HG03280 (cell line): ENCODE data around the gene FUT4.
A peak's percentile ranks its signal among the peaks of the same experiment; 100 is the strongest.
"Not testable (repeated sequence)": the region's sequence is repeated elsewhere in the genome, so short reads cannot be mapped to it uniquely, and the experiment has no call there.

Experiments
- ATAC-seq: cut with Tn5 transposase; IDR thresholded peaks from one replicate; pipeline ENCODE4 v1.9.1; 2021; ENCODE audit warnings: mild to moderate bottlenecking, moderate library complexity; ENCODE audit not compliant: unreplicated experiment

Gene FUT4, protein sequence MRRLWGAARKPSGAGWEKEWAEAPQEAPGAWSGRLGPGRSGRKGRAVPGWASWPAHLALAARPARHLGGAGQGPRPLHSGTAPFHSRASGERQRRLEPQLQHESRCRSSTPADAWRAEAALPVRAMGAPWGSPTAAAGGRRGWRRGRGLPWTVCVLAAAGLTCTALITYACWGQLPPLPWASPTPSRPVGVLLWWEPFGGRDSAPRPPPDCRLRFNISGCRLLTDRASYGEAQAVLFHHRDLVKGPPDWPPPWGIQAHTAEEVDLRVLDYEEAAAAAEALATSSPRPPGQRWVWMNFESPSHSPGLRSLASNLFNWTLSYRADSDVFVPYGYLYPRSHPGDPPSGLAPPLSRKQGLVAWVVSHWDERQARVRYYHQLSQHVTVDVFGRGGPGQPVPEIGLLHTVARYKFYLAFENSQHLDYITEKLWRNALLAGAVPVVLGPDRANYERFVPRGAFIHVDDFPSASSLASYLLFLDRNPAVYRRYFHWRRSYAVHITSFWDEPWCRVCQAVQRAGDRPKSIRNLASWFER

DNA sequence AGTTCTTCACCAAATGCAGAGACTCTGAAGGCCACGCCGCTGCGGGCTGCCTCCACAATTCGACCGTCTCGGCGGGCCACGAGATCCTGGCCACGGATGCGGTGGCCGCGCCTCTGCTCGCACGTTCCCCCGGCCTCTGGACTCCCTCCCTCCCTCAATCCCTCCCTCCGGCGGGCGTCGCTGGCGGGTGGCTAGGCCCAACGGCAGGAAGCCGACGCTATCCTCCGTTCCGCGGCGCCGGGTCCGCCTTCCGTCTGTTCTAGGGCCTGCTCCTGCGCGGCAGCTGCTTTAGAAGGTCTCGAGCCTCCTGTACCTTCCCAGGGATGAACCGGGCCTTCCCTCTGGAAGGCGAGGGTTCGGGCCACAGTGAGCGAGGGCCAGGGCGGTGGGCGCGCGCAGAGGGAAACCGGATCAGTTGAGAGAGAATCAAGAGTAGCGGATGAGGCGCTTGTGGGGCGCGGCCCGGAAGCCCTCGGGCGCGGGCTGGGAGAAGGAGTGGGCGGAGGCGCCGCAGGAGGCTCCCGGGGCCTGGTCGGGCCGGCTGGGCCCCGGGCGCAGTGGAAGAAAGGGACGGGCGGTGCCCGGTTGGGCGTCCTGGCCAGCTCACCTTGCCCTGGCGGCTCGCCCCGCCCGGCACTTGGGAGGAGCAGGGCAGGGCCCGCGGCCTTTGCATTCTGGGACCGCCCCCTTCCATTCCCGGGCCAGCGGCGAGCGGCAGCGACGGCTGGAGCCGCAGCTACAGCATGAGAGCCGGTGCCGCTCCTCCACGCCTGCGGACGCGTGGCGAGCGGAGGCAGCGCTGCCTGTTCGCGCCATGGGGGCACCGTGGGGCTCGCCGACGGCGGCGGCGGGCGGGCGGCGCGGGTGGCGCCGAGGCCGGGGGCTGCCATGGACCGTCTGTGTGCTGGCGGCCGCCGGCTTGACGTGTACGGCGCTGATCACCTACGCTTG, at the start of gene FUT4:
Gene FUT4 (plus strand): TSS at position 227 of the 951 bp plus-strand sequence. CDS start 213 bp downstream, at position 440.
- ATAC-seq, result peak; percentile 87

DNA sequence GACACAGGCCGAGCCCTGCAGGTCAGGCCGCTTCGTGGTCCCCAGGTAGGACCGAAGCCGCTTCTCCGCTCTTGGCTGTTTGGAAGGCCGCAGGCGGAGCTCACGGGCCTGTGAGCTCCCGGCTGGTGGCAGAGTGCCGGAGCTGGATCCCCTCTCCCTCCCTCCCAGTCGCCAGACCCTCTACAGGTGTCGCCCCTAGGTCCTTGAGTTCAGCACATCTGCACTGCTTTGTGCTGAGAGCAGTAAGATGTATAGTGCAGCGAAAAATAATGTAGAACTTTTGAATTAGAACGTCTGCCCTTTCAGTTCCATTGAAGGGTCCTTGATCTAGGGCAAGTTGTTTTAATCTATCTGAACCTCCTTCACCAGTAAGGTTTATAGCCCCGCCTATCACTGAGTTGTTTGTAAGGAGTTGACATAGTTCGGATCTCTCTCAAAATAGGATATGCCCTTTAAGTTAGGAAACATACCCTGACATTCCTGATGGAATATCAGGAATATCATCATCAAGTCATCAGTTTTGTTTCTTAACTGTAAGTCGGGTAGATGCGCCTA, 49.5 kb upstream of the FUT4 start:
- peak; percentile 59 for ATAC-seq

DNA sequence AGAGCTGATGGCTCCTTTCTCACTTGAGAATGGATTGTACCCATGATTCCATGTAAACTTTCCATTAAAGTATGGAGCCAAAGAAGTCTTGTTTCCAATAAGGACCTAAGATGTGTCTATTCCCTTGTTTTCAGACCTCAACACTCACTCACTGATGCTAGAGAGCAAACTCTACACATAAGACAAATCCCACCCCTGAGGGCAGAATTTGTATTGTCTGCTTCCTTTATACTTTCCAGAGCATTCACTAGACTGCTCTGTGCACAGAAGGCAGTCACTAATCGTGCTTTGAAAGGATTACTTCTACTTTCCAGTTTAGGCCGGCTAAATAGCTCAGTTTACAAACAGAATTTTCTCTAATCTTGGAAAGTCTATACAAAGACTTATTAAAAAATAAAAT, 43.5 kb upstream of the FUT4 start:
- ATAC-seq, result no peak

DNA sequence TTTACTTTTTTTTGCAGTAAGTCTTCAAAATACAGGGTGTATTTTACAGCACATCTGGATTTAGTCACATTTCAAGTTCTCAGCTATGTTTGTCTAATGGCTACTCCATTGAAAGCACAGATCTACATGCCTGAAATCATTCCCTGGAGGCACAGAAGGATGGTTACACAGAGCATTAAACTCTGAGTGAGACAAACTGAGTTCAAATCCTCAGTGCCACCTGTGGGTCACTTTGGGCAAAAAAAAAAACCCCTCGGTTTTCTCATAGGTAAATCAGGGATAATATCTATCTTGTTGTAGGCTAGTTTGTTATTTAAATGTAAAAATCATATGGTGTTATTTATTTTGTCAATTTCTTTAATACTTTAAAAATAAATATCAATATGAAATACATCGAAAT, 42.2 kb upstream of the FUT4 start:
- no peak for ATAC-seq

DNA sequence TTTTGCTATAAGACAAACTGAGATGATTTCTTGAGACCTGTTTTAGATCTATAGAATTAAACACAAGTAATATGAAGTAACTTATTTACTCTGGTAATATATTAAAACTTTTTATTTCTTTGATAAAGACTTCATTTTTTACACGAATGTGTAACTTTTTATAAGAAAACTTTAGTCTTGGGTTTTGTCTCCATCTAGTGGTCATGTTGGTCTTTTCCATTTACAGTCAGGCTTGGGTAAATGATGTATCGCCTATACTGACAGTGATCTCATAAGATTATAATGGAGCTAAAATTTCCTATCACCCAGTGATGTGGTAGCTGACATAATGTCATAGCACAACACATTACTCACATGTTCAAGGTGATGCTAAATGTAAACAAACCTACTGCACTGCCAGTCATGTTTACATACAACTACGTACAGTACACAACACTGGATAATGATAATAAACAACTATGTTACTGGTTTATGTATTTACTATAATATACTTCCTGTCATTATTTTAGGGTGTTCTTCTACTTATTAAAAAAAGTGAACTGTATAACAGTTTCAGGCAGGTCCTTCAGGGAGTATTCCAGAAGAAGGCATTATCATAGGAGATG, 38.9 kb upstream of the FUT4 start:
- ATAC-seq, result no peak

DNA sequence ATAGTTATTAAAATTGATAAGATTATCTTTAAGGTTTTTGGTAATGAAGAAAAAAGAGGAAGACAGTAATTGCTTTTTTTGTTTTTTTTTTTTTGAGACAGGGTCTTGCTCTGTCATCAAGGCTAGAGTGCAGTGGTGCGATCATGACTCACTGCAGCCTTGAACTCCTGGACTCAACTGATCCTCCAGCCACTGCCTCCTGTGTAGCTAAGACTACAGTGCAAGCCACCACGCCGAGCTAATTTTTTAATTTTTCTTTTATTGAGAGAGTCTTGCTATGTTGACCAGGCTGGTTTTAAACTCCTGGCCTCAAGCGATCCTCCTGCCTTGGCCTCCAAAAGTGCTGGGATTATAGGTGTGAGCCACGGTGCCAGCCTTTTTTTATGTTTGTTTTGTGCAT, 37.2 kb upstream of the FUT4 start:
- ATAC-seq, result not testable (repeated sequence)

DNA sequence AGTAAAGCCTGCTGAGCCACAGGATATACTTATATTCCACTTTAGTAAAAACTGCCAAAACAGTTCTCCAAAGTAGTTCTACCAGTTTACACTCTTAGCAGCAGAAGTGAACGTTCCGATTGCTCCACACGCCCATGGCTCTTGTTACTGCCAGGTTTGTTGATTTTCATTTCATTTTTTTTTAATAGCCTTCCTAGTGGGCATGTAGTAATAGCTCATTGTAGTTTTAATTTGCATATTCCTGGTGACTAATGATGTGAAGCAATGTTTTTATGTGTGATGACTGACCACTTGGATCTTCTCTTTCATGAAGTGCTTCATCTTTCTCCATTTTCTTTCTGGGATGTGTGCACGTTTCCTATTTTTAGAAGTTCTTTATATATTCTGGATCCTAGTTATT, 36.2 kb upstream of the FUT4 start:
- no peak for ATAC-seq

DNA sequence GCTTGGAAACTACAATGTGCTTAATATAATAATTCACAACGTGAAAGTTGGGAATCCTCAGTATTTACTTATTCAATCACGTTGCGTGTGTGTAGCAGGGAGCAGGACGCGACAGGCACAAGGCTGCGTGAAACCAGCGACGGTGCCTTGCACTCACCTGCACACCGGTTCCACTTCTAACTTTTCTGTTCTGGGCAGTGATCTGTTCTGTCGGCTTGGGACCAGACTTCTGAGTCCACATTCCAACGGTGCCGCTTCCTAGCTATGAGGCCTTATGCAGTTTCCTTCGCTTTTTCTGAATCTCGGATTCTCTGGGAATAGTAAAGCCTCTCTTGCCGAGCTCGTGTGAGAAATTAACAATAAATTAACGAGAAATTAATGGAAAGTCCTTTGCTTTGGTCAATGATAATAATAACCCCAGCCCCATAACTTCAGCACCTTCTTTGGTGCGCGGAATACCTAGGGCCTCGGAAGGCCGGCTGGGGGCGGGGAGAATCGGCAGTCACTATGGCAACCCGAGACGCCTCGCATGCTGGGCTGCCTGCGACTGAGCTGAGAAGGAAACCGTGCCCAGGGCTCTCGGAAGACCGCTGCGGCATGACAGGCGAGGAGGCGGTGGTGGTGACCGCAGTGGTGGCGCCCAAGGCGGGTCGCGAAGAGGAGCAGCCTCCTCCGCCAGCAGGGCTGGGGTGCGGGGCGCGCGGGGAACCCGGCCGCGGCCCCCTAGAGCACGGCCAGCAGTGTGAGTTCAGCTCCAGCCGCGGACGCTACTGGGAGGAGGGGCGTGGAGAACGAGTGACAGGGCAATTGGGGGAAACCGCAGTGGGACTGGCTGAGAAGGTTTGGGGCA, 31.6 kb upstream of the FUT4 start, which contains the start of gene C11orf97:
Gene C11orf97 (plus strand): TSS at position 530 of the 850 bp plus-strand sequence. CDS start 68 bp downstream, at position 598.
- ATAC-seq, result peak; percentile 75

DNA sequence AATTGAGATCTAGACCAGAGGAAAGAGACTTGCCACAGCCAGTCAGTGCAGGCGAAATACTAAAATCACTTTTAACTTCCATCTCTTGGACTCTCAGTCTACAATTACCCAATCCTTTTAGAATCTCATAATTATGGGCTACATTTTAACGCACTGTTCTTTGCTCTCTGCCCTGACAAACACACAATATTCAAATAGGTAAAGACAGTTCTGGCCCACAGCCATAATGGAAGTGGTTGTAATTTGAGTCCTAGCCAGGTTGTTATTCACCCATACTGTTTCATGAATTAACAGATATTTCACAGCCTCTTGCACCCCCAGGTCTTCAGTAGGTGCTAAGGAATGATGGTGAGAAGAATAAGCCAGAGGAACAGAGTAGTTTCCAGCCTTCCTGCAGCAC, 30.6 kb upstream of the FUT4 start:
- no peak for ATAC-seq

DNA sequence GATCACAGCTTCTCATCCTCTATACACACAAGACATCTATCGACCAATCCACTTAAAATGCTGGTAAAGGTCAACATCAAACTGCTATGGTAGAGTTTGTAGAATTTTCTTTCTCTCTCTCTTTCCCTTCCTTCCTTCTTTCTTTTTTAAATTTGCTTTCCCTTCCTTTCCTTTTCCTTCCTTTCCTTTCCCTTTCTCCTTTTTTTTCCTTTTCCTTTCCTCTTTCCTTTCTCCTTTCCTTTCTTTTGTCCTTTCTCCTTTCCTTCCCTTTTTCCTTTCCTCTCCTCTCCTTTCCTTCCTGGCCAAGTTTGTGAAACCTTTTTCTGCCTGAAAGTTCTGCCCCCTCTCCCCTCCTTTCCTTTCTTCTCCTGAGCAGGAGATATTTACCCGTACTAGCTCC, 28.3 kb upstream of the FUT4 start:
- no peak for ATAC-seq

DNA sequence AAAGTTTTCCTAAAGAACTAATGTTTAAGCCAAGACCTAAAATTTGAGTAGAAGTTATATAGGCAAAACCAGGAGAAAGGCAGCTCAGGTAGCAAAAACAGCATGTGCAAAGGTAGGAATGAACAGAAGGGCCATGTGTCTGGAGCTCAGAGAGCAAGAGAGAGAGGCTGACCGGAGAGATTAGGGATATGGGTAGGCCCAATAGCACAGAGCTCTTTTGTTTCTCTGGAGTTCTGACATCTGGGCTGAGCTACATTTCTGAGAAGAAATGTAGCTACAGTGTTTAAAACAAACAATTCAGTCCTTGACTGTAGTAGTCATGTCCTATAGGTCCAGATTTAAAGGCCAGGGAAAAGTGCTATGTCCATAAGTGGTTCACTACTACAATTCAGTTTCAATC, 27.0 kb upstream of the FUT4 start:
- ATAC-seq, result no peak

DNA sequence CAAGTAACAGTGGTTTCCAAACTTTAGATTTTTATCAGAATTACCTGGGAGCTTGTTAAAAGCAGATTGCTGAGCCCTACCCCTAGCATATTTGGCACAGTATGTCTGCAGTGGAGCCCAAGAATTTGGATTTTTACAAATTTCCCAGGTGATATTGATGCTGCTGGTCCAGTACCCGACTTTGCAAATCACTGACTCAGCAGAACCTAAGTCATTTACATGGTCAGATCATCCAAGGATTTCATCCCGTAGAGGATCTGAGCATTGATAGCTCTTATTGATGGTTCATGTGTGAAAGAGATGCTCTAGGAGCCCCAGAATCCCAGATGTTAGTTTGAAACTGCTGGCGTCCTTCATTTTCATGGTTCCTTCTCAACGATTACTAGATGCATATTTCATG, 25.4 kb upstream of the FUT4 start:
- ATAC-seq, result no peak

DNA sequence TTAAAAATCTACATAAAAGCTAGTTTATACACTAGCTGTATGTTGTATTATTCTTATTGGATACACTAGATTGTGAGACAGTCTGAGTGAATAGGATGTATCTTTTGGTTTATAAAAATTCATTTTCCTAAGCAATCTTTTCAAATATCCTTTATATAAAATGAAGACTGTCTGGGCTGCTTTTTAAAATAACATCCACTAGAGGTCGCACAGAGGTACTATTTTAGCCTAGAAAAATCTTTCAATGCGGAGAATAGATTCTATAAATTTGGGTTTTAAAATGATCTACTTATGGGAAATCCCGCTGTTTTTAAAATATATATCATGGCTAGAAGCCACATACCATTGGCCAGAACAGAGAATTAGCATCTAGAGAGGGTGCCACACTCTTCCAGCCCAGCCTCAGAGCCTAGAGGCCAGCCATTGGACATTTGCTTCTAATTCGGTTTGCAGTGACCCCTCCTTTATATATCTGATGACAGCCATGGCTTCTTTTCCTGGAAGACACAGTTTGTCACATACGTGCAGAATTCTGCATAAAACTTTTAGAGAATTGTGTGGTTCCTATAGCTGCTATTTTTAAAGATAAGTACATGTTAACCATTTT, 24.1 kb upstream of the FUT4 start:
- ATAC-seq, result no peak

DNA sequence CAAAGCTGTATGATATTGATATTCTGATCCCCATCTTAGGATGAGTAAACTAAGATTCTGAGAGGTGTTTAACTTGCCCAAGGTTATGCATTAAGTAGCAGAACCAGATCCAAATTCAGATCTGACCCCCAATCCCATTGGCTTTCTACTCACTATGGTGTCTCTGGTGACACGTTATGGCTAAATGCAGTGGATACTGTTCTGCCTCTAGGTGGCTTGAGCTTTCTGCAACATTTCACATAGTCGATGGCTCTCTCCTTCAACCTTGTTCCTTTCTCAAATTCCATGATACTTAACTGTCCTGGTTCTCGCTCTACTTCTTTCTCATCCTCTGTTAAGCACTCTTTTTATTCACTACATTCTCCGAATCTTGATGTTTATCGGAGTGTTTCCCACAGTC, 22.0 kb upstream of the FUT4 start:
- peak; percentile 52 for ATAC-seq

DNA sequence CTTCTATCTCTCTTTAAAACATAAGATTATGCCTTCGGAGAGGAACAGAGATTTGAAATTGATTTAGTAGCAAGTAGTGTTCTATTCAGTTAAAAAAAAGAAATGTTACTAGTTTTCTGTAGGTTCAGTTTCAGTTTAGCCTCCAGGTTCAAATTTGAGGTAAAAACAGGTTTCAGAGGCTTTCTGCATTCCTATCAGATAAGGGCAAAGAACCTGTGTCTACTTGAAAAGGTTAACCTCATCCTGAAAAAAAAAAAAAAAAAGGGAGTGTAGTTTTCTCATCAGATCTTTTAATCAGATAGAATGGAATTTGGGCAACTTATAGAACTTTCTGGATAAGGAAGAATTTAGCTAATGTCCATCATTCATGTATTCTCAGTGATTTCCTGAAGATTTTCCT, 19.4 kb upstream of the FUT4 start:
- ATAC-seq, result no peak

DNA sequence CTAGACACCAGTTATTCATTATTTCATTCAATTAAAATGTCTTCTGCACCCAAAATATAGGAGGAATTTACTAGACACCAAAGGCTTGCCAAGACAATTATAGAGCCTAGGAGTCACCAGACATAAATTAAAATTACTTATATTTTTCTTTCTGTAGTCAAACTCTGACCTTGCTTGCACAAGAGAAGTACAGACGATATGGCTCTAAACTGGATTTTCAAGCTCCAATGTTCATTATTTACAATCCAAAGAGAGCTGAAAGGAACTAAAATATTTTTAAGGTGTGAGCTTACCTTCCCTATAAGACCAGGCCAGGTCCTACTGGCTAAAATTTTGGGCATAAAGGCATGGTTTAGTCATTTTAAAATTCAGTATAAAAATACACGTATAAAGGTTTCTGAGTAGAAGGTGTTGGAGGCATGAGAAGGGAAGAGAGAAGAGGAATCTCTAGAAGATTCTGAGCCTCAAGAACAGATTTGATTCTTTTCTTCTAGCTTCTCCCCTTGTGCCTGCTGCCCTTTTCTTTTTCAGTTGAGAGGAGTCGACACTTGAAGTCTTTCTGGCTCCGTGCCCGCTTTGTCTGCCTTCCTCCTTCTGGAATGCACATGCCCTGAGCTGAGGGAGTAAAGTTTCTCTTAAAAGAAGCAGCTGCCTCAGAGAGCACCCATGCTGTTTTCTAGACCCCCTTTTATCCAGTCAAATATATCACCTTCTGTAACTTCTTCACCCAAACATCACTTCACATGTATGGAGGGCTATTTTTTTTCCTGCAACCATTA, 18.0 kb upstream of the FUT4 start:
- ATAC-seq, result no peak

DNA sequence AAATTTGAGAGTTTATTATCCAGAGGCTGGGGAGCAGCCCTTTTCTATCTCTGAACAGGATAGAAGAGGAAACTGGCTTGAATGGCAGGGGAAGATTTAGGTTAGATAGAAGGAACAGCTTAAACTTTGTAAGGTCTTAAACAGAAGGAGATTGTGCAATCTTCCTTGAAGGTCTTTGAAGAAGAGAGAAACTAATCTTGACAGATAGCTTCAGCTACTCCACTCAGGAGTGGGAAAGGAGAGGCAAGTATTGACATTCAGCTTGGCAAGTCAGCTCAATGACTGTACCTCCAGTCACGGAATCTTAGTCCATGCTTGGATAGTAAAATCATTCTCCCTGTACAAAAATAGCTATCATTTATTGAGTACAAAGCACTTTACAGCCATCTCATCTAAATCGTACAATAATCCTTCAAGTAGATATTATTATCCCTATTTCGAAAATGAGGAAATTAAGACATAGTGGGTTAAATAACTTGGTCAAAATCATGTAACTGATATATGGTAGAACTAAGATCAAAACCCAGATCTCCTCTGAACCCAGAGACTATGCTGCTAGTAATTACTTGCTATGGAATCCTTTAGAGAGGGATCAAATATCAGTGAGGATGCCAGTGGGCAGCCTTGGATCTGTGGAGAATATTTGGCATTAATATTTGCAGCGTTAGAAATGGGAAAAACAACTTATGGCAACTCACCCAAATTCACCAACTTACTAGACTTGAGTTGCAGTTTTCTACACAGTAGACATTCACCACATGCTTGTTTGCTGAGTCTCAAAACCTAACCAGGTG, 16.9 kb upstream of the FUT4 start:
- ATAC-seq, result no peak

DNA sequence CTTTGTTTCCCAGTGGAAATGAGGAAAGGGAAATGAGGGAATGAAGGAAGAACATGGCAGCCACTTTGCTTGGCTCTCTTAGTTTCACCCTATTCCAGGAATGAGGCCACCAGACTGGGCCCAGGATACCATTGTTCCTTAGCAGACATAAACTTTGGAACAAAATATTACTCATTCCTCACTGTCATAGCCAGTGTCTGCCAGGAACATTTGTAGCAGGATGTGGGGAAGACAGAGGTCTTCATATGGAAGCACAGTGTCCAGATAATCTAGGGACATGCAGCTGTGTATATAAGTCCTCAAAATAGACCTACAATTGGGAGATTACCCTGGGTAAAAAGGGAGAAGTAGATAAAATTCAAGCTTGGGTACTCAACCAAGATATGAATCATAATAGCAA, 15.2 kb upstream of the FUT4 start:
- ATAC-seq, result no peak
